WTC11 (cell line): ENCODE measurements around the gene FAM234A. TPM values are rescaled to one million over a fixed set of nuclear protein-coding genes. Genes with fewer than 3 reads are reported as not detected.
A peak's percentile ranks its signal among the peaks of the same experiment; 100 is the strongest.

ENCODE experiments used
- CREB1 ChIP-seq: sonication (generic); formaldehyde crosslinking; IDR thresholded peaks from 2 replicates; pipeline ENCODE4 v1.8.0; 2023; ENCODE audit warnings: mild to moderate bottlenecking, missing genetic modification reagents
- CREM ChIP-seq: sonication (generic); formaldehyde crosslinking; IDR thresholded peaks from 2 replicates; pipeline ENCODE4 v1.8.1; 2022; ENCODE audit warnings: mild to moderate bottlenecking, missing genetic modification reagents, moderate library complexity
- EMX1 ChIP-seq: fragments of 250-450 bp; sonication (Bioruptor Pico); IDR thresholded peaks from 2 replicates; pipeline ENCODE4 v1.8.0; 2021; ENCODE audit warnings: mild to moderate bottlenecking
- ETV6 ChIP-seq: sonication (generic); formaldehyde crosslinking; IDR thresholded peaks from 2 replicates; pipeline ENCODE4 v1.8.1; 2022; ENCODE audit warnings: mild to moderate bottlenecking, missing genetic modification reagents
- FOXK1 ChIP-seq: sonication (generic); formaldehyde crosslinking; IDR thresholded peaks from 2 replicates; pipeline ENCODE4 v1.8.0; 2022; ENCODE audit warnings: mild to moderate bottlenecking, moderate library complexity, missing genetic modification reagents
- JAZF1 ChIP-seq: fragments of 250-450 bp; sonication (Bioruptor Pico); IDR thresholded peaks from 2 replicates; pipeline ENCODE4 v1.9.0; 2021; ENCODE audit warnings: moderate library complexity, mild to moderate bottlenecking, inconsistent platforms
- MXD4 ChIP-seq: fragments of 250-450 bp; sonication (Bioruptor Pico); IDR thresholded peaks from 2 replicates; pipeline ENCODE4 v1.8.0; 2021; ENCODE audit warnings: mild to moderate bottlenecking, moderate library complexity, borderline replicate concordance
- NFYB ChIP-seq: sonication (generic); formaldehyde crosslinking; conservative IDR thresholded peaks from 2 replicates; pipeline ENCODE4 v1.8.0; 2022; ENCODE audit warnings: low read depth, missing genetic modification reagents
- NR1H2 ChIP-seq: sonication (generic); formaldehyde crosslinking; IDR thresholded peaks from 2 replicates; pipeline ENCODE4 v1.9.0; 2021; ENCODE audit warnings: mild to moderate bottlenecking, moderate library complexity, missing genetic modification reagents
- RELA ChIP-seq: sonication (generic); formaldehyde crosslinking; IDR thresholded peaks from 2 replicates; pipeline ENCODE4 v1.8.1; 2022; ENCODE audit warnings: missing genetic modification reagents, mild to moderate bottlenecking, borderline replicate concordance
- TEAD4 ChIP-seq: sonication (generic); formaldehyde crosslinking; IDR thresholded peaks from 2 replicates; pipeline ENCODE4 v1.8.0; 2022; ENCODE audit warnings: mild to moderate bottlenecking, missing genetic modification reagents
- TP53 ChIP-seq: sonication (generic); formaldehyde crosslinking; IDR thresholded peaks from 2 replicates; pipeline ENCODE4 v1.8.1; 2023; ENCODE audit warnings: mild to moderate bottlenecking, missing genetic modification reagents
- ZNF138 ChIP-seq: sonication (generic); formaldehyde crosslinking; conservative IDR thresholded peaks from 2 replicates; pipeline ENCODE4 v1.8.1; 2022; ENCODE audit warnings: mild to moderate bottlenecking, moderate library complexity, missing genetic modification reagents
- ZNF219 ChIP-seq: sonication (generic); formaldehyde crosslinking; IDR thresholded peaks from 2 replicates; pipeline ENCODE4 v1.8.0; 2023; ENCODE audit warnings: missing genetic modification reagents, mild to moderate bottlenecking, borderline replicate concordance
- ZNF232 ChIP-seq: sonication (generic); formaldehyde crosslinking; IDR thresholded peaks from 2 replicates; pipeline ENCODE4 v1.8.0; 2022; ENCODE audit warnings: mild to moderate bottlenecking, missing genetic modification reagents
- ZNF423 ChIP-seq: fragments of 250-450 bp; sonication (Bioruptor Pico); IDR thresholded peaks from 2 replicates; pipeline ENCODE4 v2.1.2; 2022; ENCODE audit warnings: mild to moderate bottlenecking, moderate library complexity
- total RNA-seq: library from RNA; stranded (reverse); gene quantifications from 3 replicates; pipeline ENCODE4 v1.2.3, GENCODE V29; 2021
- TF ChIP-seq, protein P1 (sequence below): sonication (generic); formaldehyde crosslinking; IDR thresholded peaks from 2 replicates; pipeline ENCODE4 v1.8.0; 2022; ENCODE audit warnings: missing genetic modification reagents
- TF ChIP-seq, protein P2 (sequence below): fragments of 250-450 bp; sonication (Bioruptor Pico); IDR thresholded peaks from 2 replicates; pipeline ENCODE4 v1.9.0; 2021; ENCODE audit warnings: mild to moderate bottlenecking, borderline replicate concordance
- TF ChIP-seq, protein P3 (sequence below): sonication (generic); formaldehyde crosslinking; IDR thresholded peaks from 2 replicates; pipeline ENCODE4 v1.8.0; 2022; ENCODE audit warnings: mild to moderate bottlenecking, missing genetic modification reagents
- TF ChIP-seq, protein P4 (sequence below): sonication (generic); formaldehyde crosslinking; IDR thresholded peaks from 2 replicates; pipeline ENCODE4 v1.8.0; 2022; ENCODE audit warnings: mild to moderate bottlenecking, missing genetic modification reagents
- TF ChIP-seq, protein P5 (sequence below): sonication (generic); formaldehyde crosslinking; IDR thresholded peaks from 2 replicates; pipeline ENCODE4 v1.8.1; 2023; ENCODE audit warnings: mild to moderate bottlenecking, missing genetic modification reagents, moderate library complexity
- TF ChIP-seq, protein P6 (sequence below): sonication (generic); formaldehyde crosslinking; IDR thresholded peaks from 2 replicates; pipeline ENCODE4 v1.8.0; 2022; ENCODE audit warnings: mild to moderate bottlenecking, missing genetic modification reagents
- TF ChIP-seq, protein P7 (sequence below): sonication (generic); formaldehyde crosslinking; IDR thresholded peaks from 2 replicates; pipeline ENCODE4 v1.8.0; 2022; ENCODE audit warnings: mild to moderate bottlenecking, missing genetic modification reagents

Gene FAM234A
- total RNA-seq, 1 experiment from 2014 or later, result 115 TPM

DNA sequence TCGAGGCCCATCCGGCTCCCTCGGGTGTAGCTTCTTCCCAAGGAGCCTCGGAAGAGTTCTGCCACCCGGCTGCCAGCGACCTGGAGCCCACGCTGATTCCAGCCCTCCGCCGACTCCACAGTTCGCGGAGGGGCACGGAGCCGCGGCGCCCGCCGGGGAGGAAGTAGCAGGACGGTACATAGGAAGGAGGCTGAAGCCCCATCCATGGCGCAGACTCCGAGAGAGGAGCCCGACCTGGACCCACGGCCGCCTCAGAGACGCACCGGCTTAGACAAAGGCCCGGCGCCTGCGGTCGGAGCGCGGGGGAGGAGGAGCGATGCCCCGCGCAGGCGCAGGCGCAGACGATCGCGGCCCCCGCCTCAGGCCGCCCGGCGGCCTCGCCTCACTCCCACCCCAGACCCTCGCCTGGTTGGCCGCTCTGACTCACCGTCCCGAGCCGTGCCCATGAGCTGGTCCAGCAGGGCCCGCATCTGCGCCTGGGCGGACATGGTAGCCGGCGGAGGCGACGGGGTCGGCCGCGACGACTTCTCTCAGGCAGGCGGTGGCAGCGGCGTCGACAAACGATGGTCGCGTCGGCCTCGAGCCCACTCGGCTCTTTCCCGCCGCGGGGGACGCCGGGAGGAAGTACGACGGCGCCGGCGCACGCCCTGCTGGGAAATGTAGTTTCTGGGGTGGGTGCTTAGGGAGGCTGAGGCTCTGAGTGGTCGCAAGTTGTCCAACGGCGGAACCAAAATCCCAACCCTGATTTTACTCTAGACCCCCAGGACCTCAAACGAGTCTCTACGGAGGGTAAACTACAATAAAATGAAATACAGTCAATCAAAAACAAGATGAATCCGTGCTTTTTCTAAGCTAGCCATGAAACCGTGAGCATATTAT, 5.5 kb upstream of the FAM234A start, which contains the start of gene LUC7L (continued):
- TF ChIP-seq, protein P1, sequence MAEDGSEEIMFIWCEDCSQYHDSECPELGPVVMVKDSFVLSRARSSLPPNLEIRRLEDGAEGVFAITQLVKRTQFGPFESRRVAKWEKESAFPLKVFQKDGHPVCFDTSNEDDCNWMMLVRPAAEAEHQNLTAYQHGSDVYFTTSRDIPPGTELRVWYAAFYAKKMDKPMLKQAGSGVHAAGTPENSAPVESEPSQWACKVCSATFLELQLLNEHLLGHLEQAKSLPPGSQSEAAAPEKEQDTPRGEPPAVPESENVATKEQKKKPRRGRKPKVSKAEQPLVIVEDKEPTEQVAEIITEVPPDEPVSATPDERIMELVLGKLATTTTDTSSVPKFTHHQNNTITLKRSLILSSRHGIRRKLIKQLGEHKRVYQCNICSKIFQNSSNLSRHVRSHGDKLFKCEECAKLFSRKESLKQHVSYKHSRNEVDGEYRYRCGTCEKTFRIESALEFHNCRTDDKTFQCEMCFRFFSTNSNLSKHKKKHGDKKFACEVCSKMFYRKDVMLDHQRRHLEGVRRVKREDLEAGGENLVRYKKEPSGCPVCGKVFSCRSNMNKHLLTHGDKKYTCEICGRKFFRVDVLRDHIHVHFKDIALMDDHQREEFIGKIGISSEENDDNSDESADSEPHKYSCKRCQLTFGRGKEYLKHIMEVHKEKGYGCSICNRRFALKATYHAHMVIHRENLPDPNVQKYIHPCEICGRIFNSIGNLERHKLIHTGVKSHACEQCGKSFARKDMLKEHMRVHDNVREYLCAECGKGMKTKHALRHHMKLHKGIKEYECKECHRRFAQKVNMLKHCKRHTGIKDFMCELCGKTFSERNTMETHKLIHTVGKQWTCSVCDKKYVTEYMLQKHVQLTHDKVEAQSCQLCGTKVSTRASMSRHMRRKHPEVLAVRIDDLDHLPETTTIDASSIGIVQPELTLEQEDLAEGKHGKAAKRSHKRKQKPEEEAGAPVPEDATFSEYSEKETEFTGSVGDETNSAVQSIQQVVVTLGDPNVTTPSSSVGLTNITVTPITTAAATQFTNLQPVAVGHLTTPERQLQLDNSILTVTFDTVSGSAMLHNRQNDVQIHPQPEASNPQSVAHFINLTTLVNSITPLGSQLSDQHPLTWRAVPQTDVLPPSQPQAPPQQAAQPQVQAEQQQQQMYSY (CRISPR knock-in tag), result no peak; the same call in 1 of the 2 replicates
- TF ChIP-seq TEAD4 (CRISPR knock-in tag), result peak; percentile 63; the same call in 1 of the 2 replicates
- TF ChIP-seq, protein P2, sequence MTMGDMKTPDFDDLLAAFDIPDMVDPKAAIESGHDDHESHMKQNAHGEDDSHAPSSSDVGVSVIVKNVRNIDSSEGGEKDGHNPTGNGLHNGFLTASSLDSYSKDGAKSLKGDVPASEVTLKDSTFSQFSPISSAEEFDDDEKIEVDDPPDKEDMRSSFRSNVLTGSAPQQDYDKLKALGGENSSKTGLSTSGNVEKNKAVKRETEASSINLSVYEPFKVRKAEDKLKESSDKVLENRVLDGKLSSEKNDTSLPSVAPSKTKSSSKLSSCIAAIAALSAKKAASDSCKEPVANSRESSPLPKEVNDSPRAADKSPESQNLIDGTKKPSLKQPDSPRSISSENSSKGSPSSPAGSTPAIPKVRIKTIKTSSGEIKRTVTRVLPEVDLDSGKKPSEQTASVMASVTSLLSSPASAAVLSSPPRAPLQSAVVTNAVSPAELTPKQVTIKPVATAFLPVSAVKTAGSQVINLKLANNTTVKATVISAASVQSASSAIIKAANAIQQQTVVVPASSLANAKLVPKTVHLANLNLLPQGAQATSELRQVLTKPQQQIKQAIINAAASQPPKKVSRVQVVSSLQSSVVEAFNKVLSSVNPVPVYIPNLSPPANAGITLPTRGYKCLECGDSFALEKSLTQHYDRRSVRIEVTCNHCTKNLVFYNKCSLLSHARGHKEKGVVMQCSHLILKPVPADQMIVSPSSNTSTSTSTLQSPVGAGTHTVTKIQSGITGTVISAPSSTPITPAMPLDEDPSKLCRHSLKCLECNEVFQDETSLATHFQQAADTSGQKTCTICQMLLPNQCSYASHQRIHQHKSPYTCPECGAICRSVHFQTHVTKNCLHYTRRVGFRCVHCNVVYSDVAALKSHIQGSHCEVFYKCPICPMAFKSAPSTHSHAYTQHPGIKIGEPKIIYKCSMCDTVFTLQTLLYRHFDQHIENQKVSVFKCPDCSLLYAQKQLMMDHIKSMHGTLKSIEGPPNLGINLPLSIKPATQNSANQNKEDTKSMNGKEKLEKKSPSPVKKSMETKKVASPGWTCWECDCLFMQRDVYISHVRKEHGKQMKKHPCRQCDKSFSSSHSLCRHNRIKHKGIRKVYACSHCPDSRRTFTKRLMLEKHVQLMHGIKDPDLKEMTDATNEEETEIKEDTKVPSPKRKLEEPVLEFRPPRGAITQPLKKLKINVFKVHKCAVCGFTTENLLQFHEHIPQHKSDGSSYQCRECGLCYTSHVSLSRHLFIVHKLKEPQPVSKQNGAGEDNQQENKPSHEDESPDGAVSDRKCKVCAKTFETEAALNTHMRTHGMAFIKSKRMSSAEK (CRISPR knock-in tag), result no peak
- TF ChIP-seq, protein P3, sequence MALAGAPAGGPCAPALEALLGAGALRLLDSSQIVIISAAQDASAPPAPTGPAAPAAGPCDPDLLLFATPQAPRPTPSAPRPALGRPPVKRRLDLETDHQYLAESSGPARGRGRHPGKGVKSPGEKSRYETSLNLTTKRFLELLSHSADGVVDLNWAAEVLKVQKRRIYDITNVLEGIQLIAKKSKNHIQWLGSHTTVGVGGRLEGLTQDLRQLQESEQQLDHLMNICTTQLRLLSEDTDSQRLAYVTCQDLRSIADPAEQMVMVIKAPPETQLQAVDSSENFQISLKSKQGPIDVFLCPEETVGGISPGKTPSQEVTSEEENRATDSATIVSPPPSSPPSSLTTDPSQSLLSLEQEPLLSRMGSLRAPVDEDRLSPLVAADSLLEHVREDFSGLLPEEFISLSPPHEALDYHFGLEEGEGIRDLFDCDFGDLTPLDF, result peak; percentile 78; the same call in 1 of the 2 replicates
- TF ChIP-seq JAZF1 (CRISPR knock-in tag), result no peak
- 0 out of 2 replicates have a peak, but pooled peaks have one; percentile 26 for TF ChIP-seq ZNF232
- TF ChIP-seq FOXK1 (CRISPR knock-in tag), result no peak
- TF ChIP-seq ZNF219 (CRISPR knock-in tag), result peak; percentile 72; the same call in 1 of the 2 replicates
- TF ChIP-seq TP53 (CRISPR knock-in tag), result peak; percentile 96
- TF ChIP-seq NR1H2 (CRISPR knock-in tag), result no peak
- no peak for TF ChIP-seq NFYB
- peak; percentile 77; the same call in 1 of the 2 replicates for TF ChIP-seq CREB1
- no peak for TF ChIP-seq ZNF423 (CRISPR knock-in tag)
- TF ChIP-seq, protein P4, sequence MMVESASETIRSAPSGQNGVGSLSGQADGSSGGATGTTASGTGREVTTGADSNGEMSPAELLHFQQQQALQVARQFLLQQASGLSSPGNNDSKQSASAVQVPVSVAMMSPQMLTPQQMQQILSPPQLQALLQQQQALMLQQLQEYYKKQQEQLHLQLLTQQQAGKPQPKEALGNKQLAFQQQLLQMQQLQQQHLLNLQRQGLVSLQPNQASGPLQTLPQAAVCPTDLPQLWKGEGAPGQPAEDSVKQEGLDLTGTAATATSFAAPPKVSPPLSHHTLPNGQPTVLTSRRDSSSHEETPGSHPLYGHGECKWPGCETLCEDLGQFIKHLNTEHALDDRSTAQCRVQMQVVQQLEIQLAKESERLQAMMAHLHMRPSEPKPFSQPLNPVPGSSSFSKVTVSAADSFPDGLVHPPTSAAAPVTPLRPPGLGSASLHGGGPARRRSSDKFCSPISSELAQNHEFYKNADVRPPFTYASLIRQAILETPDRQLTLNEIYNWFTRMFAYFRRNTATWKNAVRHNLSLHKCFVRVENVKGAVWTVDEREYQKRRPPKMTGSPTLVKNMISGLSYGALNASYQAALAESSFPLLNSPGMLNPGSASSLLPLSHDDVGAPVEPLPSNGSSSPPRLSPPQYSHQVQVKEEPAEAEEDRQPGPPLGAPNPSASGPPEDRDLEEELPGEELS (CRISPR knock-in tag), result peak; percentile 97
- TF ChIP-seq, protein P5, sequence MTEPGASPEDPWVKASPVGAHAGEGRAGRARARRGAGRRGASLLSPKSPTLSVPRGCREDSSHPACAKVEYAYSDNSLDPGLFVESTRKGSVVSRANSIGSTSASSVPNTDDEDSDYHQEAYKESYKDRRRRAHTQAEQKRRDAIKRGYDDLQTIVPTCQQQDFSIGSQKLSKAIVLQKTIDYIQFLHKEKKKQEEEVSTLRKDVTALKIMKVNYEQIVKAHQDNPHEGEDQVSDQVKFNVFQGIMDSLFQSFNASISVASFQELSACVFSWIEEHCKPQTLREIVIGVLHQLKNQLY (CRISPR knock-in tag), result no peak
- no peak for TF ChIP-seq EMX1 (CRISPR knock-in tag)
- TF ChIP-seq, protein P6, sequence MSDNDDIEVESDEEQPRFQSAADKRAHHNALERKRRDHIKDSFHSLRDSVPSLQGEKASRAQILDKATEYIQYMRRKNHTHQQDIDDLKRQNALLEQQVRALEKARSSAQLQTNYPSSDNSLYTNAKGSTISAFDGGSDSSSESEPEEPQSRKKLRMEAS, result peak; percentile 99
- TF ChIP-seq CREM (CRISPR knock-in tag), result peak; percentile 85
- peak; percentile 98 for TF ChIP-seq ETV6 (CRISPR knock-in tag)
- peak; percentile 77; the same call in 1 of the 2 replicates for TF ChIP-seq RELA (CRISPR knock-in tag)
- TF ChIP-seq MXD4, result no peak
- TF ChIP-seq, protein P7, sequence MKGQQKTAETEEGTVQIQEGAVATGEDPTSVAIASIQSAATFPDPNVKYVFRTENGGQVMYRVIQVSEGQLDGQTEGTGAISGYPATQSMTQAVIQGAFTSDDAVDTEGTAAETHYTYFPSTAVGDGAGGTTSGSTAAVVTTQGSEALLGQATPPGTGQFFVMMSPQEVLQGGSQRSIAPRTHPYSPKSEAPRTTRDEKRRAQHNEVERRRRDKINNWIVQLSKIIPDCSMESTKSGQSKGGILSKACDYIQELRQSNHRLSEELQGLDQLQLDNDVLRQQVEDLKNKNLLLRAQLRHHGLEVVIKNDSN (CRISPR knock-in tag), result peak; percentile 74; the same call in 1 of the 2 replicates
- no peak for TF ChIP-seq ZNF138 (CRISPR knock-in tag)
